MM.1S (cell line): ENCODE results near the gene ANTXRL.

Source experiments
- DNase-seq: peaks from one replicate; pipeline ENCODE4 v3.0.0-alpha.2; 2015
- H2AFZ ChIP-seq: fragments of 300-600 bp; sonication (generic); 2 replicates; pipeline ENCODE4 v1.6.0; 2016; ENCODE audit warnings: antibody characterized with exemption, low read length
- H3F3A ChIP-seq: fragments of 300-600 bp; sonication (generic); 2 replicates; pipeline ENCODE4 v1.6.1; 2016; ENCODE audit warnings: mild to moderate bottlenecking, antibody characterized with exemption, low read length, moderate library complexity, mixed read lengths; ENCODE audit not compliant: insufficient read depth
- H3K27ac ChIP-seq: fragments of 300-600 bp; sonication (generic); 2 replicates; pipeline ENCODE4 v1.5.1; 2016; ENCODE audit warnings: mild to moderate bottlenecking, low read length
- H3K27me3 ChIP-seq: fragments of 300-600 bp; sonication (generic); replicated peaks from 2 replicates; pipeline ENCODE4 v1.6.0; 2016; ENCODE audit warnings: low read length; ENCODE audit not compliant: insufficient read depth
- H3K36me3 ChIP-seq: fragments of 300-600 bp; sonication (generic); replicated peaks from 2 replicates; pipeline ENCODE4 v1.6.1; 2016; ENCODE audit warnings: mild to moderate bottlenecking, low read length, mixed read lengths; ENCODE audit not compliant: insufficient read depth
- H3K4me1 ChIP-seq: fragments of 300-600 bp; sonication (generic); 2 replicates; pipeline ENCODE4 v1.6.1; 2016; ENCODE audit warnings: low read length, mixed read lengths
- H3K4me2 ChIP-seq: fragments of 300-600 bp; sonication (generic); 2 replicates; pipeline ENCODE4 v1.6.0; 2016; ENCODE audit warnings: low read depth, low read length
- H3K4me3 ChIP-seq: fragments of 300-600 bp; sonication (generic); 2 replicates; pipeline ENCODE4 v1.5.1; 2016; ENCODE audit warnings: low read length, mixed read lengths
- H3K79me2 ChIP-seq: fragments of 300-600 bp; sonication (generic); 2 replicates; pipeline ENCODE4 v1.6.1; 2016; ENCODE audit warnings: mixed run types, low read length, mixed read lengths
- H3K9ac ChIP-seq: fragments of 300-600 bp; sonication (generic); 2 replicates; pipeline ENCODE4 v1.6.1; 2016; ENCODE audit warnings: low read length, mixed read lengths
- H3K9me2 ChIP-seq: fragments of 300-600 bp; sonication (generic); replicated peaks from 2 replicates; pipeline ENCODE4 v1.6.1; 2016; ENCODE audit warnings: mild to moderate bottlenecking, low read length, mixed read lengths; ENCODE audit not compliant: insufficient read depth
- H3K9me3 ChIP-seq: fragments of 300-600 bp; sonication (generic); replicated peaks from 2 replicates; pipeline ENCODE4 v1.6.1; 2016; ENCODE audit warnings: mild to moderate bottlenecking, low read length, mixed read lengths; ENCODE audit not compliant: insufficient read depth
- H4K20me1 ChIP-seq: fragments of 300-600 bp; sonication (generic); 2 replicates; pipeline ENCODE4 v1.6.1; 2016; ENCODE audit warnings: mild to moderate bottlenecking, low read length, moderate library complexity, mixed read lengths; ENCODE audit not compliant: insufficient read depth
- EZH2 ChIP-seq: fragments of 300-600 bp; sonication (generic); optimal IDR thresholded peaks from 2 replicates; pipeline ENCODE3; 2017; ENCODE audit warnings: low read depth, mild to moderate bottlenecking, antibody characterized with exemption, low read length, mixed read lengths
- EZH2phosphoT487 ChIP-seq: fragments of 300-600 bp; sonication (generic); IDR thresholded peaks from 2 replicates; pipeline ENCODE4 v1.6.1; 2018; ENCODE audit warnings: antibody characterized with exemption, low read length
- TF ChIP-seq, protein P1 (sequence below): fragments of 300-600 bp; sonication (generic); IDR thresholded peaks from 2 replicates; pipeline ENCODE4 v1.5.1; 2016; ENCODE audit warnings: antibody characterized with exemption, low read length, mixed read lengths

ANTXRL gene

DNA sequence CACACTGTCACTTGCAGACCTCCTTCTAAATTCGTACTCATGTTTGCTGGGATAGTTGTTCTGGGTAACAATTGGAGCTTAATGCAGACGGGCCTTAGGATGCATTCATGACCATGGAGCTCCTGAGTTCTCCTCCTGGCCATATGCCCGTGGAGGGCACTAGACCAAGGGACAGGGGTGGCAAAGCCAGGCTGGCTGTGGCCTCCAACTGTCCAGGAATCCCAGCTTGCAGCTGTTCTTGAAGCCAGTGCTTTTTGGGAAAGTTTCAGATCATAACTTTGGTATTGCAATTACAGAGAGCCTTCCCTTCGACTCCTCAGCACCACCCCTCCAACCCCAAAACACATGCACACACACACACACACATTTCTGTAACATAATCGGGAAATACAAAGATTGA, 30.6 kb downstream of the ANTXRL start:
- Histone ChIP-seq H3K36me3 (no peaks in the 10 kb centered on the region), H3K27ac (no peak overlapping the region), H3K27me3 (no peaks in the 10 kb centered on the region), H2AFZ (no peak overlapping the region), H3K9me2 (no peaks in the 10 kb centered on the region), H3F3A (no peaks in the 10 kb centered on the region), H3K9ac (no peak overlapping the region), H3K4me1 (no peaks in the 10 kb centered on the region), H3K4me2 (no peak overlapping the region), H3K79me2 (no peaks in the 10 kb centered on the region), H3K9me3 (no peaks in the 10 kb centered on the region), H3K4me3 (no peak overlapping the region), H4K20me1 (no peaks in the 10 kb centered on the region)
- TF ChIP-seq EZH2phosphoT487 (no peak), EZH2 (no peak)
- TF ChIP-seq, protein P1, sequence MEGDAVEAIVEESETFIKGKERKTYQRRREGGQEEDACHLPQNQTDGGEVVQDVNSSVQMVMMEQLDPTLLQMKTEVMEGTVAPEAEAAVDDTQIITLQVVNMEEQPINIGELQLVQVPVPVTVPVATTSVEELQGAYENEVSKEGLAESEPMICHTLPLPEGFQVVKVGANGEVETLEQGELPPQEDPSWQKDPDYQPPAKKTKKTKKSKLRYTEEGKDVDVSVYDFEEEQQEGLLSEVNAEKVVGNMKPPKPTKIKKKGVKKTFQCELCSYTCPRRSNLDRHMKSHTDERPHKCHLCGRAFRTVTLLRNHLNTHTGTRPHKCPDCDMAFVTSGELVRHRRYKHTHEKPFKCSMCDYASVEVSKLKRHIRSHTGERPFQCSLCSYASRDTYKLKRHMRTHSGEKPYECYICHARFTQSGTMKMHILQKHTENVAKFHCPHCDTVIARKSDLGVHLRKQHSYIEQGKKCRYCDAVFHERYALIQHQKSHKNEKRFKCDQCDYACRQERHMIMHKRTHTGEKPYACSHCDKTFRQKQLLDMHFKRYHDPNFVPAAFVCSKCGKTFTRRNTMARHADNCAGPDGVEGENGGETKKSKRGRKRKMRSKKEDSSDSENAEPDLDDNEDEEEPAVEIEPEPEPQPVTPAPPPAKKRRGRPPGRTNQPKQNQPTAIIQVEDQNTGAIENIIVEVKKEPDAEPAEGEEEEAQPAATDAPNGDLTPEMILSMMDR: no peak
- no peak for DNase-seq

DNA sequence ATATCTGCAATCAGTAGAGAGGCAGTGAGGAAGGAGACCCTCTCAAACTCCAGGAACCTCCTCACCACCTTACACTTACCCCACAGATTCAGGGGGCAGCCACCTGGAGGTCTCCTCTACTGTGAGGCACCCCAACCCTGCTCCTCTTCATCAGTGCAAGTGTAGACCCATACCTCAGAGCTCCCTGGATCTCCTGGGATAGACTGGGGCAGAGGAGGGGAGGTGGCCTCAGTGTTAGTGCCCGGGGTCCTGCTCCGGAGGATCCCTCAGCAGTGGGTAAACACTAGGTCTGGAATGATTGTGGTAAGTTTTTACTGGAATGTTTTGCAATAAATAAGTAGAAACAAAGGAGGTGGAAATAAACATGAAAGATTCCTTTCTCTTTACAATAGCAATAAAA, 31.1 kb downstream of the ANTXRL start:
- no peaks in the 10 kb centered on the region for H3K9me2 ChIP-seq
- no peak overlapping the region for H3K4me2 ChIP-seq
- no peak overlapping the region for H3K27ac ChIP-seq
- no peak overlapping the region for H3K9ac ChIP-seq
- TF ChIP-seq EZH2 (no peak), EZH2phosphoT487 (no peak)
- TF ChIP-seq, protein P1: no peak
- no peaks in the 10 kb centered on the region for H3K4me1 ChIP-seq
- no peaks in the 10 kb centered on the region for H3K9me3 ChIP-seq
- no peaks in the 10 kb centered on the region for H4K20me1 ChIP-seq
- H3K4me3 ChIP-seq: no peak overlapping the region
- DNase-seq: no peak
- no peaks in the 10 kb centered on the region for H3K27me3 ChIP-seq
- no peak overlapping the region for H2AFZ ChIP-seq
- no peaks in the 10 kb centered on the region for H3F3A ChIP-seq
- H3K79me2 ChIP-seq: no peaks in the 10 kb centered on the region
- no peaks in the 10 kb centered on the region for H3K36me3 ChIP-seq

DNA sequence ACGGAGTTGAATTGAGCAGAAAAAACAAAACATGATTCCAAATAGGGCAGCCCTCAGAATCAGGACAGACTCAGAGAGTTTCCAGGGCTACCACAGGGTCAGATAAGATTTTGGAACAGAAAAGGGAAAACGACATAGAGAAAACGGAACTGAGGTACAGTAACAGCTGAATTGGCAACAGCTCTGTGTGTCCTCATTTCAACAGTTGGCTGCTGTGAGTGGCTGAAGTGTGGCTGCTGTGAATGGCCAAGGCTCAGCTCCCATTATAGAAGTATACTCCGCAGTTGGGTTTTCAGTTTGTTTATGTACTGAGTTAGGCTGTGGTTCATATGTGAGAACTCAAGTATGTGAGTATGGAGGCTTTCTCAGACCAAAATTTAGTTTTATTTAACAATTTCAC, 32.0 kb downstream of the ANTXRL start:
- Histone ChIP-seq H3K4me1 (no peaks in the 10 kb centered on the region), H3K4me2 (no peak overlapping the region), H4K20me1 (no peaks in the 10 kb centered on the region), H3K79me2 (no peaks in the 10 kb centered on the region), H3K36me3 (no peaks in the 10 kb centered on the region), H3K9ac (no peak overlapping the region), H3K27ac (no peak overlapping the region), H3K9me2 (no peaks in the 10 kb centered on the region), H3K9me3 (no peaks in the 10 kb centered on the region), H3F3A (no peaks in the 10 kb centered on the region), H2AFZ (no peak overlapping the region), H3K27me3 (no peaks in the 10 kb centered on the region), H3K4me3 (no peak overlapping the region)
- TF ChIP-seq, protein P1: no peak
- TF ChIP-seq EZH2 (no peak), EZH2phosphoT487 (no peak)
- no peak for DNase-seq

DNA sequence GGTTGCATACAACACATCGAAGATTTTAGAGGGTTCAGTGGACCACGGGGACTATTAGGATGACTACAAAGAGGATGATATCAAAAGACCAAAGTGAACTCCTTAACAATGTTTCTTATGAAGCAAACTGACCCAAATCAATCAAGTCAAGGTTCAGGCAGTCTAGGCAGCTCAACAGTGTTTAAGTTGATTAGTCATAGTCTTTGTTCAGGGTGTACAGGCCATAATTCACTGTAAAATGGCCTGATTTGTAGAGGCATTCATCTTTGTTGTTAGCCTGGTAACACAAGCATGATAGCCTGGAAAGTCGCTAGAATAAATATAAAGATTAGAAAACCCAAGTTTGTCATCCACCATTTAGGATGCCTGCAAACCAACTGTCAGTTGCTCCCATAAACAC, 32.6 kb downstream of the ANTXRL start:
- no peaks in the 10 kb centered on the region for H3K9me2 ChIP-seq
- no peak overlapping the region for H3K27ac ChIP-seq
- TF ChIP-seq, protein P1: no peak
- TF ChIP-seq EZH2 (no peak), EZH2phosphoT487 (no peak)
- no peak overlapping the region for H3K4me2 ChIP-seq
- H3K4me1 ChIP-seq: no peaks in the 10 kb centered on the region
- H3F3A ChIP-seq: no peaks in the 10 kb centered on the region
- H3K4me3 ChIP-seq: no peak overlapping the region
- H3K9ac ChIP-seq: no peak overlapping the region
- DNase-seq: no peak
- H3K9me3 ChIP-seq: no peaks in the 10 kb centered on the region
- H3K79me2 ChIP-seq: no peaks in the 10 kb centered on the region
- no peaks in the 10 kb centered on the region for H3K36me3 ChIP-seq
- H2AFZ ChIP-seq: no peak overlapping the region
- no peaks in the 10 kb centered on the region for H3K27me3 ChIP-seq
- H4K20me1 ChIP-seq: no peaks in the 10 kb centered on the region
